HG02571 (cell line): Measurements from ENCODE around the gene PEX6.
"Not testable (repeated sequence)": the region's sequence is repeated elsewhere in the genome, so short reads cannot be mapped to it uniquely, and the experiment has no call there.

Source experiments
- ATAC-seq: cut with Tn5 transposase; IDR thresholded peaks from one replicate; pipeline ENCODE4 v1.9.1; 2021; ENCODE audit warnings: mild to moderate bottlenecking, moderate library complexity; ENCODE audit not compliant: unreplicated experiment

The PEX6 gene

DNA sequence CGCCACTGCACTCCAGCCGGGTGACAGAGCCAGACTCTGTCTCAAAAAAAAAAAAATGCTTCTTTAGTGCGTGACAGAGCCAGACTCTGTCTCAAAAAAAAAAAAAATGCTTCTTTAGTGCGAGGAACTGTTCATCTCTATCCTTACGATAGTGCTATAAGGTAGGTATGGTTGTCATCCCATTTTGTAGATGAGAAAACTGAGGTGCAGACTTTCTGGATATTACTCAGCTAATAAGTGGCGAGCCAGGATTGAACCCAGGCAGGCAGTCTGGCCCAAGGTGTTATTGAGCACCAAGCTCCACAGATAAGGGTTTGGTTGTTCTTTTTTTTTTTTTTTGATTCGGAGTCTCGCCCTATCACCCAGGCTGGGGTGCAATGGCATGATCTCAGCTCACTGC lies 22.9 kb upstream of the PEX6 start:
- no peak for ATAC-seq

DNA sequence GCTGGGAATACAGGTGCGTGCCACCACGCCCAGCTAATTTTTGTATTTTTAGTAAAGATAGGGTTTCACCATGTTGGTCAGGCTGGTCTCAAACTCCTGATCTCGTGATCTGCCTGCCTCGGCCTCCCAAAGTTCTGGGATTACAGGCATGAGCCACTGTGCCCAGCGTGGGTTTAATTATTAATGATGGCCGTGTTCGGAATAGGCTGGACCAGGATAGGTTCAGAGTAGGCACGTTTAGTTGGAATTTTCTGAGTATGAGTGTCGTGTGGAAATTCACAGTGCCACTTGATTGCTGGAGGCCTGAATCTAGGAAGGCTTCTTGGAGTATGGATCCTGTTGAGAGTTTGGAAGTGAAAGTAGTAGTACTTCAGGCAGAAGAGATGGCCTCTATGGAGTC lies 19.2 kb upstream of the PEX6 start:
- ATAC-seq: not testable (repeated sequence)

DNA sequence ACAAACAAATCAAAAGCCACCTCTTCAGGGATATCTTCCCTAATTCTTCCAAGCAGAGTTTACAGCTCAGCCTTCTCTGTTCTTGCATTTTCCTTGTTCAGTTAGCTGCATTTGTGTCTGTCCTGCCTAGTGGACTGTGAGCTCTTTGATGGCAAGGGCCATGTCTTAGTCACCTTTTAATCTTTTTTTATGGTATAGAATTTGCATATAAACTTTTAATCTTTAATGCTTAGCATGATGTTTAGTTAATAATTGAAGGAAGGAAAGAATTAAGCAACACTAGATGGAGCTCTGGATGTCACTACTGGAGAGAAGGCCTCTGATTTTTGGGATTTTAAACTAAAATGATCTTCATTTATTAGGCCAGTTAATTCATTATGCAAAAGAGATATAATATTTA lies 17.5 kb upstream of the PEX6 start:
- ATAC-seq: no peak

DNA sequence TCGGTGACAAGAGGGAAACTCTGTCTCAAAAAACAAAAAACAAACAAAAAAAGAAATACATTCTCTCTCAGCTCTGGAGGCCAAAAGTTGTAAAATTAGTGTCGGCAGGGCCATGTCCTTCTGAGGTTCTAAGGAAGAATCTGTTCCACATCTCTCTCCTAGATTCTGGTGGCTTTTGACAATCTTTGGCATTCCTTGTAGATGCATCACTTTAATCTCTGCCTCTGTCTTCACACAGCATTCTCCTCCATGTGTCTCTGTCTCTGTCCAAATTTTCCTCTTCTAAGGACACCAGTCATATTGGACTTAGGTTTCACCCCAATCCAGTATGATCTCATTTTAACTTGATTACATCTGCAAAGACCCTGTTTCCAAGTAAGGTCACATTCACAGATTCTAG lies 14.5 kb upstream of the PEX6 start:
- ATAC-seq: no peak

DNA sequence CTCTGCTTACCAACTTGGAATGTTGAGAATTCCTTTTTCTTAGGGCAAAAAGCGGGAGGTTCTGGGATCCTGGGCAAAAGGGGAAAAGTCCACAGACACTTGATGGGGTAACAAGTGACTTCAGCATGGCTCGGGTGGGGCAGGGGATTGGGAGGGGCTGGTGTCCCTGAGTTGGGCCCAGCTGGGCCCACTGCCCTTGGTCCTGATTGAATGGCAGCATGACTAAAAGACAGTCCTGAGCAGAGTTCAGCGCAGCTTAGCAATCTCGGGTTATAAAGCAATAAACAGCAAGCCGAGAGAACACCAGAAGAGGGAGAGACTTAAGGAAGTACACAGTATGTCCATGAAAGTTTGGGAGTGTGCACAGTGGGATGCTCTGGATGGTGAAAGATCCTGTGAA lies 10.9 kb upstream of the PEX6 start:
- ATAC-seq: no peak

DNA sequence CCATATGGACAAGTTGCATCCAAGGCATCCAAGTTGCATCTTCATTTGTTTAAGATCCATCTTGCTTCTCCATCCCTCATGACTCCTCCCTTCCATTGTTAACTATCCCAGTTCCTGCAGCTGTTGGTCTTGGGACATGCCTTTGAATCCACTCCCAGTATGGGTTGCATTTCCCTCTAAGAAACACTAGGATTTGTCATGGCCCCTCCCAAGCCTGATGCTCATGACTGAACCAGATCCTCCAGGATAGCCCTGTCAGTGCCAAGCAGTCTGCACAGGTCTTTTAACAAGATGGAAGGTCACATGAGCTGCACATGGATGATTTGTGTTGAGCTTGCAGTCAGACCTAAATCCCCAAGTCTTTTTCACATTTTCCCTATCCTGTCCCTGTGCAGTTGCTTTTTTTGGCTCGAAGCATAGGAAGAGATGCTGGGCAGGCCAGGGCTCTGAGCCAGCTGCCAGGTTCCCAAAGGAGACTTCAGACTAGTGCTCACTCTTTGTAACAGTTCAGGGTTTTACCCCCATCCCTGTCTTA lies 9.6 kb upstream of the PEX6 start:
- no peak for ATAC-seq

DNA sequence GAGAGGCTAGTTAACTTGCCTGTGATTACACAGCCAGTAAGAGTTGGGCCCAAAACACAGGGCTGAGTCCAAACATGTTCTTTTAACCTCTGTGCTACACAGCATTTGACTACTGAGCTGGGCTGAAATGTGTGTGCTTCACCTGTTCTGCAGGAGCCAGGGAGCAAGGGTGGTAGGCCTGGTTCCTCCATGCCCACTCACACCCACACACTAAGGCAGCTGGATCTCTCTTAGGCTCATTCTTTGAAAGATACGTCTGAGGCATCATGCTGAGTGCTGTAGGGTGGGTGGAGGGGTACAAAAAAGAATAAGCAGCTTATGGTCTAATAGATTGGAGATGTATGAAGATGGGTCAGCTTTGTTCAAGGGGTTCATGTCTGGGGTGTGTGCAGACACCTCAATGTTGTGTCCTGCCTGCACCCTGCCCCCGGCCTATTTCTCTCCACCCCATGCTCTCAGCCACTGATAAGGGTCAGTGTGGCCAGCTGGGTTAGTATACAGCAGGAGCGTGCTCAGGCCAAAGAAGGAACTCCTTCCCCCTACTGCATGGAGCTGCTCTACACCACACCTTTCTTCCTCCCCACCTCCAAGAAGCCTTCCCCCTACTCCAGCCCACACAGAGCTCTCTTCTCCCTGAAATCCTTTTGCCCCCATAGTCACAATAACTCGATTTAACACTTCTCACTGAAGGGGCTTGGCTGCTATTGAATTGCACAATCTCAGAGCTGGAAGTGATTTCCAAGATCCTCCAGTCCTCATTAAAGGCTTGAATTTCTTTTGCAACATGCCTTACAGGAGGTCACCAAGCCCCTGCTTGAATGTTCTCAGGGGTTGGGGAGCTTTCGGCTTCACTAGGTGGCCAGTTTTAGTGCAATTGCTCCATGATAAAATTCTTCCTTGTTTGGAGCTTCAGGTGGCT lies 8.8 kb upstream of the PEX6 start:
- ATAC-seq: no peak

DNA sequence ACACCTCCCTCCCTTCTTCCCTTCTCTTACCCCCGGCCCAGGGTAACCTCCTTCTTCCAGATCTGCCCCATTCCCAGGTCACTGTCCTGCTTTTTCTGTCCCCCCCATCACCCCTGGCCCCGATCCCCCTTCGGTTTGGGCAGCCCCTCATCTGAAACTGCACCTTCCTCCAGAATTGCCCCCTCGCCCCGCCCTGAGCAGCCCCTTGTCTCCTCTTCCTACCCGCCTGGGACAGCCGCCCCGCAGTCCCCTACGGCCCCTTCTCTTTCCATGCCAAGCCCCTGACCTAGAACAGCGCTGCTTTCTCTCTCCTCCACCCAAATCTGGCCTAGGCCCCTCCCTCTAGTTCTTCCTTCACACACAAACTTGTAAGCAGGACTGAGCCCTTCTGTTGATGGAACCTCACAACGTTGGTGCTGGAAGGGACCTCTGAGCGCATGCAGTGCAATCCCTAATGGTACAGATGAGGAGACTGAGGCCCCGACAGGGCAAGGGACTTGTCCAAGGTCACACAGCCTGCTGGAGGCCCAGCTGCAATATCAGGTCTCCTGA lies 6.0 kb upstream of the PEX6 start:
- ATAC-seq: no peak

DNA sequence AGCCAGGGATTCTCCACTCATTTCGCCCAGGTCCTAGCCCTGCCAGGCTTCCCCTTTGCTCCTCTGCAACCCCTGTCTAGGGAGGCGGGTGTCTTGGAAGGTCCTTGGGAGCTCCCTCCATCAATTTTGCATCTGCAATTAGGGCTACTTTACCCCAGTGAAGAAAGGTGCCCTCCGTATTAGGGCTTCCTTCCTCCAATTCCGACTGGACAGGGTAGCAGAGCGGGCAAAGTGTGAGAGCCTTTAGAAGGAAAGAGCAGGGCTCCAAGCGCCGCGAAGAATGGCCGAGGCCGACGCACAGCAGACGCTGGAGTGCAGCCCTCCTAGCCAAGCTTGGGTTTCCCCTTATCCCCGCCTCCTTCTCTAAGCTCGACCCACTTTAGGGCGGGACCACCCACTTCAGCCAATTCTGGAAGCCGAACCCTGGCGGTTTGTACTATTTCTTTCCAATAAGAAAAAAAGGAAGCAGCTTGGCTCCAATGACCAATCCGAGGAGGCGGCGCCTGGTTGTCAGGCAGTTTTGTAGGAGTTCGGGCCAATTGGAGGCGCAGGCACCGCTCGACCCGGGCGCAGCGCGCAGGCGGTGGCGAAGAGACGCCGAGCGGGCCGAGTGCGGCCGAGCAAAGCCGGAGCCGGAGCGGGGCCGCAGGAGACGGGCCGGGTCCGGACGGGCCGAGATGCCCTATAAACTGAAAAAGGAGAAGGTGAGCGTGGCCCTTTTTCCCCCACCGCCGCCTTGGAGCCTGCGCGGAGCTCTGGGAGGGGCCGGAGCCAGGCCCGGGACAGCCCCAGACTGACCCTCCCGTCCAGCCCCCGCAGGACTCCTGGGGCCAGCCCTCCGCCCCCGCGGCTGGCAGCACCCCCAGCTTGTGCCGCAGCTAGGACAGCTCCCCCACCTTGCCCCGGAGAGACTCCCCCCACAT lies 5.3 kb upstream of the PEX6 start, which contains the start of gene PPP2R5D:
Gene PPP2R5D (plus strand): TSS at position 570 of the 923 bp plus-strand sequence. CDS start 108 bp downstream, at position 678.
- peak; percentile 88 for ATAC-seq

DNA sequence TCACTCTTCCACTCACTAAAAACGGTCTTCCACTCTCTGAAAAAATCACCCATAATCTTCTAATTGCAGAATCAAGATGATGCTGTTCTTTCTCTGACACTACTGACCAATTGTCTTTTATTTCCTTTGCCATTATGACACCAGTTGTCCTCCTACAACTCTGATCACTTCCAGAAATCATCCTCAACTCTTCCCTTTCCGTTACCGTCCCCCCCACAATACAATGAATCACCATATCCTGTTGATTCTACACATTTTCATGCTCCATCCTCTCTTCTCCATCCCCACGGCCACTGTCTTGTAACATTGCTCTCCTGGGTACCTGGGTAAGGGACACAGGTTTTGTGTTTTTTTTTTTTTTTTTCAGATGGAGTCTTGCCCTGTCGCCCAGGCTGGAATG lies 2.9 kb upstream of the PEX6 start:
- no peak for ATAC-seq

DNA sequence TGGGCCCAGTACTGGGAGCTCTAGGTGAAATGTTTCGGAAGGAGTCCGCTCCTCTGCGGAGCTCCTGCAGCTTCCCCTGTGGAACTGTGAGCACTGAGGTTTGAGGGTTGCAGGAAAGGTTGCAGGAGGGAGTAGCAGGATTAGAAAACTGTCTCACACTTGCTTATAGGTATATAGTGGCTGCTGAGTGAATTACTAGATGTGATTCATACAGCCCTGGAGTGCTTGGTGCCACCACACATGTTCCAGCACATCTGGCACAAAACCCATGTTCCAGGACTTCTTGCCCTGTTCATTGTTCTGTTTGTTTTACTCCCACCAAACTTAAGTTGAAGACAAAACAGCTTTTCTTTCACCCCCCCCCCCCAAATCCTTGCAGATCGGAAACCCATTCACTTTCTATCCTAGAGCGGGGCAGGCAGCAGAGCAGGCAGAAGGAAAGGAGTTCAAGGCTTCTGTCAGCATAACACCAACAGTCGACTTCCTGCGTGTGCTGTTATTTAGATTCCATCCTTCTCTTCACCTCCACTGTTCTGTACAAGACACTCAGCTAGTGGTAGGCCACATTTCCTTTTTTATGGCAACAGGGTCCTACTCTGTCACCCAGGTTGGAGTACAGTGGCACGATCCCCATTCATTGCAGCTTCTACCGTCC lies 669 bp upstream of the PEX6 start:
- no peak for ATAC-seq

DNA sequence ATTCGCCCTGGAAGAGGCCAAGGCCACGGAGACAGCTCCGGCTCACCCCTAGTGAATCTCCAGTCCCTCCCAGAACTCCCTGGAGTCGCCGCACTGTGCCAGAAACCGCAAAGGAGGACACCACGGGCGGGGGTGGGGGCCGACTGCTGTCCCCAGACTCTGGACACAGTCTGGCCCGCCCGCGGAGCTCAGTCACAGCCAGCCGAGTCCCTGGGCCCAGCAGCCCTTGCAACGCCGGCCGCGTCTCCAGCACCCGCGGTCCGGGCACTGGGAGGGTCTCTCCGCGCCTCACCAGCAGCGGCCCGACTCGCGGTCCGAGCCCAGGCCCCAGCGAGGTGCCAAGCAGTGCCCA lies 518 bp downstream of the PEX6 start:
- ATAC-seq: peak; percentile 23

DNA sequence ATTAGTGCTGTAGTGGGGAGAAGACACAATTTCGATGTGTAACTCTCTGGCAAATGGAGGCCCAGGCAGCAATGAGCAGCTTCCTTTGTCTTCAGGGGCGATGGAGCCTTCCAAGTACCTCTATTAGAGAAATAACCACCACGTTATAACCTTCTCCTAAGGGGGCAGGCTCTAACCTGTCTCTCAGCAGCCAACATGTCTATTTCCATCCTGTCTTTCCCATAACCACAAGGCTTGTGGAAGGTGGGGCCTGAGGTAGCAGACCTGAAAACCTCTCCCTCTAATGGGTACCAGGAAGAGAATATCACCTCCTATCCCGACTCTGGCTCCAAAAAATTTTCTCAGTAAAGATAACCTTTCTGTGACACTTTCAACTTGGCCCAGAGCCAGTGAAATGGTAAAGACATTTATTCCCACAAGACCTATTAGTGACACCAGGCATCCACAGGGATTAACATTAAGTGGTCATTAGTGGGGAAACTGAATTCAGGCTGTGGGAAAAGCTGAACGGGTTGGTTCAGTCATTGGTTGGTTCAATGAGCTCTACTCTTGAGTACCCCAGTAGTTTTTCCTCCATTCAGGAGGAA lies 4.0 kb downstream of the PEX6 start:
- ATAC-seq: no peak

DNA sequence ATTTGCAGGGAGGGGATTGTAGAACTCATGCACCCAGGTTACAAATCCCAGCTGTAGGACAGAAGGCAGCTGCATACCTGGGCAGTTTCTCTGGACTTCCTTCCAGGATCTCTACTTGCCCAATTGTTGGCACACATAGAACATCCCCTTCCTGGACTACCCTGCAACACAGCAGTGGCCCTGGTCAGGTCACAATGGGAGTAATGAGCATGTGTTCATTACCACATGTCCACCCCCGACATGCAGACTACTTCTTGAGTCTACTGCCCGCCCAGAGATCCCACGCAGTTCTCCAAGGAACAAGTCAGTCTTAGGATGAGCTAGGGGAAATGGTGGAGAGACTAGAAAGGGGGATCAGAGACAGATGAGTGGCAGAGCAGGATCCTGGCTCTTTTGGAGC lies 5.1 kb downstream of the PEX6 start:
- no peak for ATAC-seq

DNA sequence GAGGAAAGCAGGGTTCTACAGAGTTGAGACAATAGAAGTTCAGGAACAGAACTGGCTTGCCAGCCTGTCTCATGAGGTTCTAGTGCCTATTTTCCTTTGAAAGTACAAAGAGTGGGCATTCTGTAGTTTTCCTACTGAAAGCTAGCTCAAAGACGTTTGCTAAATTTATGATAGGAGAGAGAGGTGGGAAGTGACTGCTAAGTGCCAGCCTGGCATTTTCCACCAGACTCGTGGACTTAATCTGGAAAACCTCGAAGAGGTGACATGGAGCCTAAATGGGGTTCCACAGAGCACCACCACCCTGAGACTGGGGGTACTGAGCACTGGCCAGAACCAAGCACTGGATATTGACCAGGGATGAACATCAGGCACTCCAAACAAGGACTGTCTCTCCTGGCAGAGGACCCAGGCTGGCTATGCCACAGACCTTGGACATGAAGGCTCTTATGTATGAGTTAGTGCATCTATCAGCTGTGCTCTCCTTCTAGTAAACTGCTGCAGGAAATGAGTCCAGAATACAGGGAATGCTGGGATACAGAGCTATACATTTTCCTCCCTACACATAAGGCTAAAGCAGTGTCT lies 7.1 kb downstream of the PEX6 start:
- ATAC-seq: no peak

DNA sequence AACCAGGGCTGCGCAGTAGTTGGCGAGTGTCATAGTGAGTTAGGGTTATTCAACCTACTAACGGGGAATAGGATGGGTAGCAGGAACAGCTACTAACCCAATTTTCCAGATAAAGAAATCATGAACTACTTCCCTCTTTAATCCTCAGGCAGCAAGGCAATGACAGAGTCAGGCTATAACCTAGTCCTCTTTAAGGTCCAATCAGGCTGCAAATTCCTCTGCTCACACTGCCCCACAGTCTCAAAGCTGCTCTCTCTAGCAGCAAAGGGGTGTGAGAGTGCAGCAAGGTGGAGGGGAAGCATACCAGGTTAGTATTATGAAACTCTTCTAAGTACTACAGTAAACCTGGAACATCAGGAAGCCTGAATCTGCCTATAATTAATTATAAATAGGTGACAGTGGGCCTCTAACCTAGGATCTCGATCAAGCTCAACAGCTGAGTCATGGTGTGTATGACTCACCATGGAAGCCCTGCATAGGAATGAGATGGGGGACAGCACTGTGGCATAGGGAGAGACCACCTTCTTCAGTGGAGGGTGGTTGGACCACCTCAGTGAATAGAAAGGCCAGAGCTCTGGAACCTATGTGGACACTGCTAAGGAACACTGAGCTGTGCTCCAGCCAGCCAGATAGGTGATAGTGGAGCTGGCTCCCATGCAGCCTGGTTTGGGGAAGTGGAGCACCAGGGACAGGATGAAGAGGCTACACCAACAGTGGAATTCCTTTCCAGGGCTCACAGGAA lies 7.9 kb downstream of the PEX6 start:
- ATAC-seq: no peak

DNA sequence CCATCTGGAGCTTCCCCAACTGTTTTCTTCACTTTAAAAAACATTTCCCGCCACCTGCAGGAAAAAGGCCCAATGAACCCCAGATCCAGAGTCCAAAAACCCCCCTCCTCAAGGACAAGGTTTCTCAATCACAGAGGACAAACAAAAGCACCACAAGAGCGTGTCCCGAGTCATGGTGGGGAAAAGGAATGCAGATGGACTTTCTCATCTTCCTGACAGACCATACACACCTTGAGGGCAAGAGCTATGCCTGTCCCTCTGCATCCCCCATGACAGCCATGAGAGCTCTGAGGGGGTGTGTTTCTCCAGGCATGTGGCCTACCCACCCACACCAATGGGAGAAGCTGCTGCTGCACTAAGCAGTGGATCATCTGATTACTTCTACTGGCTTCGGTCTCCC lies 9.0 kb downstream of the PEX6 start:
- ATAC-seq: no peak

DNA sequence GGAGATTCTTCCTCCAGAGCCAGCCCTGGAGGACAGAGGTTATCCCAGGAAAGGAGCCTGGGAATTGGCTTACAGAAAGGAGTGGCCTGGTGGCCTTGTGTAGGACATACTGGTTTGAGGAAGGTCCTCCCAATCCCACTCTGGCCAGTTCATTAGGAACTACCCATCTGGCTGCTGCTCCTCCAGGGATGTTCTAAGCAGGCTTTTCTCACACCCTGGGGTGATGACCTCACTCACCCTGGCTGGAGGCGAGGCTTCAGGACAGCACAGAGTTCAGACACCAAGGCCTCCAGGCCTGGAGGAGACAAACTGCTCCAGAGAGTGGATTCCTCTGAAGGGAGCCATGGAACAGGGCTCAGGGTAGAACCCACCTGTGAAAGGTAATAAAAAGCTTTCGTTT lies 9.6 kb downstream of the PEX6 start:
- no peak for ATAC-seq

DNA sequence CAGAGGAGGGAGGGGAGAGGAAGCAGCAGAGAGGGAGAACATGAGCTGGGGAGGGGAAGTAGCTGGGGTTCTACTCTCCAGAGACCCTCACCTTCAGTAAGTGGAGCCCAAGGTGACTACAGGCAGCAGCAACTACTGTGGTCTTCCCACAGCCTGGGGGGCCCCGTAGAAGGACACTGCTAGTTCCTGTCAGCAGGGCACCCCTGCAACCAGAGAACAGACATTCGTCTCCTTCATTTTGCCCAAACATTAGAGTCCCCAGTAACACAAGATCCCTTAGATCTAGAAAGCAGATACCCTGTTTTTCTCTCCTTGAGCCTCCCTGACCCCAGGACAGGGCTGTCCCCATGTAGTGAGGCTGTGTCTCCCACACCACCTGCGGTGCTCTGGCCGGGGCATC lies 10.2 kb downstream of the PEX6 start:
- ATAC-seq: no peak
